ENCODE data around the gene NUF2. TPM values are rescaled to one million over a fixed set of nuclear protein-coding genes. Genes with fewer than 3 reads are reported as not detected.

Gene NUF2
- total and polyA plus RNA-seq, 2 donors (not counting 3 experiments of a cell fraction or from before 2014, with no cell fraction given) = 14.3 to 38.6 TPM

DNA sequence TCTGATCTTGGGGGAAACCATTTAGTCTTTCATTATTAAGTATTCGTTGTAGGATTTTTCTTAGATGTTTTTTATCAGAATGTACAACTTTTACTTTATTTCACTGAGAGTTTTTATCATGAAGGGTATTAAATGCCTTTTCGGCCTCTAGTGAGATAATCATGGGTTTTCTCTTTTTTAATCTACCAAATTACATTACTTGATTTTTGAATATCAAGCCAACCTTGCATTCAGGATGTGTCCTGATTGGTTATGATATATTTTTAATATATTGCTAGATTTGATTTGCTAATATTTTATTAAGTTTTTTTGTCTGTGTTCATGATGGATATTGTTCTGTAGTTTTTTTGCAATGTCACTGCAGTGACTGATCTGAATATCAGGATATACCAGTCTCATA lies 9.4 kb downstream of the NUF2 start:
- no peak overlapping the region for H3K4me2 ChIP-seq (ENCODE audit: insufficient read depth, low read length)
- H3K9ac ChIP-seq (replicated peaks; ENCODE audit: extremely low read depth, insufficient read depth, low read length) = no peak overlapping the region
- no peaks in the 10 kb centered on the region for H3K27me3 ChIP-seq (ENCODE audit: control insufficient read depth in 2 of 2, insufficient read depth in 2 of 2, low read length in 2 of 2)
- H3K4me1 ChIP-seq (ENCODE audit: control insufficient read depth, extremely low read depth, insufficient read depth, low read length) = no peaks in the 10 kb centered on the region
- no peaks in the 10 kb centered on the region for H3K9me1 ChIP-seq (replicated peaks; ENCODE audit: control insufficient read depth, extremely low read depth, insufficient read depth, low read length)
- BruUV-seq (replicated peaks) = no TSS peak
- no peaks in the 10 kb centered on the region for H4K20me1 ChIP-seq (replicated peaks; ENCODE audit: control insufficient read depth, extremely low read depth, insufficient read depth, low read length)
- no peaks in the 10 kb centered on the region for H3K9me3 ChIP-seq (replicated peaks; ENCODE audit: control insufficient read depth, insufficient read depth, low read length)
- CTCF ChIA-PET = interaction anchor here (1.2 kb wide), 1 partner anchor 9 kb away, joined by 3 read pairs; the partner anchor contains the start of gene NUF2
- peaks cover 0 to 15% of the 10 kb centered on the region in 2 experiments for H3K36me3 ChIP-seq (ENCODE audit: control insufficient read depth in 2 of 2, extremely low read depth in 1 of 2, insufficient read depth in 2 of 2, low read length in 2 of 2)
- no peak for DNase-seq (ENCODE audit: low read depth, low spot score)
- no peak overlapping the region for H3K27ac ChIP-seq (ENCODE audit: insufficient read depth, low read depth, low read length)
- H3K79me2 ChIP-seq (ENCODE audit: control insufficient read depth, insufficient read depth, low read length) = peaks cover 6% of the 10 kb centered on the region
- dilution Hi-C loops (cut with MboI; ENCODE audit: extremely low pct_ligation_motif_present, low sequenced_read_pairs) (no loop called here), intact Hi-C loops (cut with micrococcal nuclease) (no loop called here)
- H2AFZ ChIP-seq (ENCODE audit: low read depth, low read length) = no peak overlapping the region
- POLR2A ChIA-PET = no interaction called here
- no peak for FAIRE-seq
- no peak overlapping the region for H3K4me3 ChIP-seq (replicated peaks in 1 of 3; ENCODE audit: insufficient read depth in 1 of 3, low read depth in 1 of 3, low read length in 3 of 3)
- no peak for TF ChIP-seq CTCF (IDR thresholded peaks at IDR 0.05; ENCODE audit: extremely low read depth in 1 of 2, insufficient read depth in 1 of 2, low read depth in 1 of 2, low read length in 2 of 2)
- no peak for TF ChIP-seq EZH2 (IDR thresholded peaks at IDR 0.05; ENCODE audit: borderline replicate concordance, low read depth, low read length, severe bottlenecking)
- TF ChIP-seq FOS (IDR thresholded peaks at IDR 0.05; ENCODE audit: borderline replicate concordance, insufficient read depth, low read length) = no peak
- no peak for TF ChIP-seq MYC (IDR thresholded peaks at IDR 0.05; ENCODE audit: low read depth, low read length)

GRCh38 chr1:163335216-163335615 lies 13.5 kb downstream of the NUF2 start:
- dilution Hi-C loops (cut with MboI; ENCODE audit: extremely low pct_ligation_motif_present, low sequenced_read_pairs) = no loop called here
- Histone ChIP-seq H2AFZ (ENCODE audit: low read depth, low read length) (no peak overlapping the region), H3K79me2 (ENCODE audit: control insufficient read depth, insufficient read depth, low read length) (no peaks in the 10 kb centered on the region), H3K4me3 (replicated peaks in 1 of 3; ENCODE audit: insufficient read depth in 1 of 3, low read depth in 1 of 3, low read length in 3 of 3) (no peak overlapping the region), H3K4me2 (ENCODE audit: insufficient read depth, low read length) (no peak overlapping the region), H3K9ac (replicated peaks; ENCODE audit: extremely low read depth, insufficient read depth, low read length) (no peak overlapping the region), H3K36me3 (ENCODE audit: control insufficient read depth in 2 of 2, extremely low read depth in 1 of 2, insufficient read depth in 2 of 2, low read length in 2 of 2) (peaks cover 0 to 21% of the 10 kb centered on the region in 2 experiments), H3K9me1 (replicated peaks; ENCODE audit: control insufficient read depth, extremely low read depth, insufficient read depth, low read length) (no peaks in the 10 kb centered on the region), H3K4me1 (ENCODE audit: control insufficient read depth, extremely low read depth, insufficient read depth, low read length) (no peaks in the 10 kb centered on the region), H3K9me3 (replicated peaks; ENCODE audit: control insufficient read depth, insufficient read depth, low read length) (no peaks in the 10 kb centered on the region), H3K27me3 (ENCODE audit: control insufficient read depth in 2 of 2, insufficient read depth in 2 of 2, low read length in 2 of 2) (no peaks in the 10 kb centered on the region), H3K27ac (ENCODE audit: insufficient read depth, low read depth, low read length) (no peak overlapping the region), H4K20me1 (replicated peaks; ENCODE audit: control insufficient read depth, extremely low read depth, insufficient read depth, low read length) (no peaks in the 10 kb centered on the region)
- no TSS peak for BruUV-seq (replicated peaks)
- FAIRE-seq (no peak), DNase-seq (ENCODE audit: low read depth, low spot score) (no peak)
- ChIA-PET CTCF (no interaction called here), POLR2A (no interaction called here)
- intact Hi-C loops (cut with micrococcal nuclease) = no loop called here
- TF ChIP-seq POLR2A (IDR thresholded peaks at IDR 0.05; ENCODE audit: low read depth, low read length) (no peak), MYC (IDR thresholded peaks at IDR 0.05; ENCODE audit: low read depth, low read length) (no peak), POLR2AphosphoS5 (IDR thresholded peaks at IDR 0.05; ENCODE audit: insufficient read depth, low read depth, low read length) (no peak), JUN (IDR thresholded peaks at IDR 0.05; ENCODE audit: borderline replicate concordance, insufficient read depth, insufficient read length, low read depth) (no peak), FOS (IDR thresholded peaks at IDR 0.05; ENCODE audit: borderline replicate concordance, insufficient read depth, low read length) (no peak), GATA2 (IDR thresholded peaks at IDR 0.05; ENCODE audit: insufficient read depth, insufficient read length, low read depth, low read length) (no peak), EZH2 (IDR thresholded peaks at IDR 0.05; ENCODE audit: borderline replicate concordance, low read depth, low read length, severe bottlenecking) (no peak), CTCF (IDR thresholded peaks at IDR 0.05; ENCODE audit: extremely low read depth in 1 of 2, insufficient read depth in 1 of 2, low read depth in 1 of 2, low read length in 2 of 2) (no peak)
- TF ChIP-seq, protein P1, sequence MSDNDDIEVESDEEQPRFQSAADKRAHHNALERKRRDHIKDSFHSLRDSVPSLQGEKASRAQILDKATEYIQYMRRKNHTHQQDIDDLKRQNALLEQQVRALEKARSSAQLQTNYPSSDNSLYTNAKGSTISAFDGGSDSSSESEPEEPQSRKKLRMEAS (IDR thresholded peaks at IDR 0.05; ENCODE audit: insufficient read depth, insufficient read length) = no peak
